GM04503 (cell line): ENCODE results near the gene INTS6L.

ENCODE experiments used
- DNase-seq: peaks from one replicate; pipeline ENCODE4 v3.0.0-alpha.2; 2012; ENCODE audit warnings: low read depth

INTS6L gene

DNA sequence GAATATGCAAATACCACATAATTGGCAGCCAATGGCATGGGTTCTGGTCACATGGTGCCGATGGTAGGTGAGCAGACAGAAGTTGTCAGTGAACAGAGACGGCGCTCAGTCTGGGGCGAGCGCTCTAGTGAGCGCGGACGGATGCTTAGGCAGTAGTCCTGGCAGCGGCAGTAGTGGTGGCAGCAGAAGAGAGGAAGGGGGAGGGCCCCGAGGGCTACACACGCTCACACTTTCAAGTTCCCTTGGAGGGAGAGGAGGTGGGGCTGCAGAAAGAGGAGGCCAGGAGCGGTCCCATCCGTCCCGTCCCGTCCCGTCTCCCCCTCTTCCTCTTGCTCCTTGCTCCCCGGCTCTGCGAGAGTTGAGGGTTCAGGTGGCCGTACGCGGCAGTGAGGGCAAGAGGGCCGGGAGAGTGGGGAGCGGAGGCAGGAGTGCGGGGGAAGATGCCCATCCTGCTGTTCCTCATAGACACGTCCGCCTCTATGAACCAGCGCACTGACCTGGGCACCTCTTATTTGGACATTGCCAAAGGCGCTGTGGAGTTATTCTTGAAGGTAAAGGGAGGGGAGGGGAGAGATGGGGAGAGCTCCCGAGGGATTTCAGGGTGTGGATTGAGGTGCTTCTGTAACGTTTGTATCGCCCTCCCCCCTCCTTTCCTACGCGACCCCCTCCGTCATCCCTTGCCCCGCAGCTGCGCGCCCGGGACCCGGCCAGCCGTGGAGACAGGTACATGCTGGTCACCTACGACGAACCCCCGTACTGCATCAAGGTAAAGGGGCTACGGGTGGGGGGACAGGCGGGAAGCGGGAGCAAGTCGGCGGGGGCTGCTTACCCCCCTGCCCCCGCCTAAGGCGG is at the start of gene INTS6L:
INTS6L (plus strand) TSS at position 108 of the 852 bp plus-strand sequence; CDS start at position 441, 333 bp downstream.
- DNase-seq, result peak; percentile 41

DNA sequence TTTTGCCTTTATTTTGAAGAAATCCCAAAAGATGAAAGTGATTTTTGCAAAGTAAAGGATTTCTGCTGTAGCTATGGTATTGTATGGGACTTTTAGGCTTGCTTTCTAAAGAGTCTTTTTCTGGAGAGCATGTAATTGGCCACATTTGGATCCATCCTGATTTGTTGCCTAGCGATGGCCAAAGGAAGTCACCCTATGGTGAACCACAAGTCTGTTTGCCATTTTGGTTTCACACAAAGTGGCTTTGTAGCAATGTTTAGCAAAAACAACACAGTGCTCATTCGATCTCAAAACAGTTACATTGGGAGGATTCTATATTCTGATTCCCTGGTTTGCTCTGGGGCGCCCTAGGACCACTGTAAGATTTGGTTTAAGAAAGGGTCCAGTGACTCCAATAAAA is 44.1 kb upstream of the INTS6L start:
- DNase-seq, result no peak

GRCh38 chrX:135477576-135477975 is 42.9 kb upstream of the INTS6L start:
- DNase-seq, result no peak

- no peak for DNase-seq
These were observed 40.4 kb upstream of the INTS6L start for GRCh38 chrX:135480076-135480475.

DNA sequence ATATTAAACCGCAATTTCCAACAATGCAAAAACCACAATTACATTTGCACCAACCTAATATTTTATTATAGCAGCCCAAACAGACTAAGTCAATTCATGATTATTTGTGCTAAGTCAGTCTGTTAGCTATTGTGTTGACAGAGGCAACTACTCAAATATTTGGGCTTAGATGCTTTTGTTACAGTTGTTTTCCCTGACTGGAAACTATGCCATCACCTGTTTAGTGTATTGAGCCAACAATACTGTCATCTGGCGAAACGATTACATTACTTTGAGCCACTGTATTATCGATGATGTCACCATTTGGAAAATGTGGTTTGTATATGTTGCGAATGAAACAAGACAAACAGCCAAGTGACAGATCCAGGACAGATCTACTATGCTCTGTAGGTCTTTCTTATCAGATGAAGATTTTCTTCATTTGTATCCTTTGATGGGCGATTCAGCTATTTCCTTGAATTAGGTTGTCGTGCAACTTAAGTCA is 38.7 kb upstream of the INTS6L start:
- DNase-seq, result no peak

- DNase-seq, result no peak
These were observed 35.7 kb upstream of the INTS6L start for GRCh38 chrX:135484641-135485289.

- DNase-seq, result no peak
These were observed 30.9 kb upstream of the INTS6L start for GRCh38 chrX:135489542-135489941.

DNA sequence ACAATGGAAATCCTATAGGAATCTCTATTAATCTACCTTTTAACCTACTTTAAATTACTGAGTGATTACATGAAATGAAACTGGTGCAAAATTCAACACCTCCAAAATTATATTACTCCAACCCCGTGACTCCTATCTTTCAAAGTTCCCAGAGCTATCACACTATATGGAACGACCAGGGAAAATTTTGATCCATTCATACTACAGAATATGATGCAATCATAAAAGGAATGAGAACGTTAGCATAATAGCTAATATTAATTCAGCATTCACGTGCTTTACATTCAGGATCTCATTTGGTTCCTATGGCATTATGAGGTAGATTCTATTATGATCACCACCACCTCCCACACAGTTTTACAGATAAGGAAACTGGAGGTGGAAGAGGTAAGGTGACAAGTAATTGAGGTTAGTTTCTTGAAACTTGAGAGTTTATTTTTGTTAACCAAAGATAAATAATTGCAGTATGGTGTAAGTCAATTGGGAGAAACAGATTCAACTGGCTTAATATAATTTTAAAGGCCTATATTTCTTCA is 29.4 kb upstream of the INTS6L start:
- no peak for DNase-seq

GRCh38 chrX:135494453-135494852 is 26.0 kb upstream of the INTS6L start:
- no peak for DNase-seq

GRCh38 chrX:135497736-135498135 is 22.7 kb upstream of the INTS6L start:
- DNase-seq, result no peak

DNA sequence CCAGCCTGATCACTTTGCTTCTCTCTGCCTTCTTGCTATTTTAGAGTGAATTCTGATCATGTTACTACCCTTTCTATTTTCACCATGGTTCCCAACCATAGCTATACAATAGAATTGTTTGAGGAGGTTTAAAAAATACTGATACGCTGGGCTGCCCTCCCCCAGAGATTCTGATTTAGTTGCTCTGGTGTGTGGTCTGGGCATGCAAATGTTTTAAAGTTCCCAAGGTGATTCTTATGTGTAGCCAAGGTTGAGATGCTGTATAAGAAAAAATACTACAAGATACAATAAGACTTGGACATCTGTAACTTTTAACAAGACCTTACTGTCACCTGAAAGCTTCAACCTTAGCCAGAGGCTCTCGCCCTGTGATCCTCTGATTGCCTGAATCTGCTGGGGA is 22.2 kb upstream of the INTS6L start:
- DNase-seq, result no peak

GRCh38 chrX:135505351-135505750 is 15.1 kb upstream of the INTS6L start:
- no peak for DNase-seq

- no peak for DNase-seq
These were observed 10.6 kb upstream of the INTS6L start for GRCh38 chrX:135509885-135510284.

DNA sequence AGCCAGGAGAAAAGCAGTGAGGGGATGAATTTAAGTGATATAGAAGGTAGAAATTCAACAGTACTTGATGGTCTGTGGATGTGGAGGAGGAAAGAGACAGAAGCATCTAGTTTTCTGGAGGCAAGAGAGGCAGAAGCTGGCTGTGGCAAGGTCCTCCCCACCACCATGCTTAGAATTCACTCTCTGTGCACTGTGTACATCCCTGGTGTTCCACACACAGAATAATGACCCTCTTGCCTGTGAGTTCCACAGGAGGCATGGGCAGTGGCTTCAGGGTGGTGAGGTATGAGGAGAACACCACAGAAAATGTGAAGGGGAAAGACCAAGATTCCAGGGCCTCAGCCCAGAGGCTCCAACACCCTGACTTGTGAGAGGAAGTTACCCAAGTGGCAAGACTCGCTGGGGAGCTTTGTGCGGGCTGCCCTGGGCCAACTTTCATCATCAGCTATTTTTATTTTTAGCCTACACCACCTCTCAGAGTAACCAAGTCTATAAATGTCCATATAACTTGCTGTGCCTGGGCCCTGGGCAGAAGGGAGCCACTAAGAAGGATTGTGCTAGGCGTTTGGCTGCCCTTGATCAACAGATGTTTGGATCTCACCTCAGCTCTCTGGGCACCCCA is 7.8 kb upstream of the INTS6L start:
- no peak for DNase-seq

DNA sequence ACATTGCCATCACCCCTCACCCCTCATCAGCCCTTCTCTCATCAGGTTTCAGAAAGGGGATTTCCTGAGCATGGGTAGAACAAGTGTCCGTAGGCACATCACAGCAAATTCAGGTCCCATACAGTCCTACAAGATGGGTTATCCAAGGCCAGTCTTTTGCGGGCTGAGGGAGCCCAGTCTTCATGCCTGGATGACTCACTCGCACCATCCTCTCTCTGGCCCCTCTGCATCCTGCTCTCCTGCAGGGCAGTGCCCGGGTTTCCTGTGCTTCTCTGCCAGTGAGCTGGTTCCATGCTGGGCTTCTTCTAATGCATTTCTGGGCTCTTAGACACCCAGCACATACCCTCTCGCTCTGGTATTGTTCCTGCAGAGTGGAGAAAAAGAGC is 7.3 kb upstream of the INTS6L start:
- DNase-seq, result no peak

GRCh38 chrX:135516376-135516775 is 4.1 kb upstream of the INTS6L start:
- DNase-seq, result no peak

DNA sequence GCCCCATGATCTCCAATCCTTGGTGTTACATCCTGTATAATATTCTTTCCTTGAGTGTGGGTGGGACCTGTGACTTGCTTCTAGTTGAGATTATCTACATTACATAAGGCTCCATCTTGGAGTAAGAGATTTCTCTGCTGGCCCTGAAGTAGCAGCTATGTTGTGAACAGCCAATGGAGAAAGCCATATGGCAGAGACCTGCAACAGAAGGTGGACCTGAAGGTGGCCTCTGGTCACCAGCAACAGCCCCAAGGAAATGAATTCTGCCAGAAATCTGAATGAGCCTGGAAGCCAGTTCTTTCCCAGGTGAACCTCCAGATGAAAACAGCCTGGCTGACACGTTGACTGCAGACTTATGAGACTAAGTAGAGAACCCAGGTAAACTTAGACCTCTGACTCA is 2.3 kb upstream of the INTS6L start:
- no peak for DNase-seq

DNA sequence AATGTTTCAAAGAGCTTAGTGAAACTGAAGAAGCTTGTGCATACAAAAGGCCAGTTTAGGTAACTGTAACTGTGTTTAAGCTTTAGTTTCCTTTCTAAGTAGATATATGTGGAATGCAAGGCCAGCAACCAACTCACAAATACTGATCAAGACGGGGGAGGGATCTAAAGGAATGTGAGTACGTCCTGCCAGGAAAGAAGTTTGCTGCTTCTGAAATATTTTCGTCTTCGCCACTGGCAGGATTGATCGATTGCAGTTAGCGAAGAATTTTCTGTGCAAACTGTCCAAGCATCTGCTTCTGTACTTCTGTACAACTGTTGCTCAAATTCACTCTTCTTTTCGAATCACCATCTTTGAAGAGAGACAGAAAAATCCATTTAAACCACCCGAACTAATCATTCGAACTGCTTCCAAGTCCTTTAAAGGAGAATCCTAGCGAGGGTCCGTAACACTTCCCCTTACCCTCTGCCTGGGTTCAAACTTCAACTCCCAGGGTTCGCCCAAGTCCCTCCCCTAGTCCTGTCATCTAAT is 373 bp upstream of the INTS6L start:
- DNase-seq, result peak; percentile 29

DNA sequence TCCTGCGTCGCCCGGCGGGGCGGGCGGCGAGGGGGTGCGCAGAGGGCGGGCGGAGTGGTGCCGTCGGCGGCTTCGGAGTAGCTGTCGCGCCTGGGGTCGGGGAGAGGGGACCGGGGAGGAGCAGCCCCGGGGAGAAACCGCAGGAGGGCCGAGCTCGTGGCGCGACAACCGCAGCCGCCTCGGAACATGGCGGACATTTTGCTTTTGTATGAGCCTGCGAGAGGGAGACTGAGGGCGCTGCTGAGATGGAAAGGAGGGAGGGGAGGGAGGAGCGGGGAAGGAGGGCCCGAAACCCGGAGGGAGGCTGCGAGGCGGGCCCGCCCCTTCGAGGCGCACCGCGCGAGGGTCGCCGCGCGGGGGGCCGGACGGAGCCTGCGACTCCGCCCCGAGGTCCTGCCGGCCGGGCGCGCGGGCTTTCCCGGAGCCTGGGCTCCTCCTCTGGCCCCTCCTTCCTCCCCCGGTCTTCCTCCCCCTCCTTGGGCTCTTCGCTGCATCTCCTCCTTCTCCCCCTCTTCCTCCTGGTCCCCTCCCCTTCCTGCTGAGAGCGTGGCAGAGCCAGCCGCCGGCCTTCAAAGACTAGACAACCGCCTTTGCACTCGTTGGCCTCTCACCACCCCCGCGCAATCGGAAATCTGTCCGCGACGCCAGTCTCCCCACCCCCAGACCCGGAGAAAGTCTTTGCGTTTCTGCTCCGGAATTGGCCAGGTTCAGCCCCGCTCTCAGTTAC is 1.1 kb downstream of the INTS6L start:
- peak; percentile 39 for DNase-seq

DNA sequence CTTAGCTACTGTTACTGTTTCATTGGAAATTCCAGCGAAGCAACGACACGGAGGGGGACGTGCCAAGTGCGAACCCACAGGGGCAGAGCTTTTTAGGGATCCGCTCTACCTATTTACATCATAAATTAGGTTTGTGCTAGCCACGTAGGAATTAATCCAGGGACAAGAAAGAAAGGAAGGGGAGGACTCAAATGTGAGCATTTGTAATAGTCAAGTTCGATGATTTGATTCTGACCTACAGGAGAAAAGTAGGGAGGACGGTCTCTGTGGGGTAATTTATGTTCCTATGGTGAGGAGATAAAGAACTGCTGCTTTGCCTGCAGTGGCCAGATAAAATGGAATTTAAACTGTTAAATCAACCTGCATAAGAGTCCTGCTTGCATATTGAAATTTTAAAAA is 1.7 kb downstream of the INTS6L start:
- no peak for DNase-seq

GRCh38 chrX:135522878-135523693 is 2.6 kb downstream of the INTS6L start:
- DNase-seq, result no peak
